GM23248 (cell line): Measurements from ENCODE around the gene LRRC61.

ENCODE experiments used
- EZH2 ChIP-seq: fragments of 200-600 bp; sonication (generic); IDR thresholded peaks from 2 replicates; pipeline ENCODE4 v1.6.1; 2018; ENCODE audit warnings: antibody characterized with exemption, mild to moderate bottlenecking; ENCODE audit not compliant: insufficient read depth, poor library complexity, severe bottlenecking
- EZH2phosphoT487 ChIP-seq: fragments of 200-600 bp; sonication (generic); IDR thresholded peaks from 2 replicates; pipeline ENCODE4 v1.6.1; 2018; ENCODE audit warnings: antibody characterized with exemption, moderate library complexity, mild to moderate bottlenecking, low read depth; ENCODE audit not compliant: insufficient read depth

- TF ChIP-seq EZH2phosphoT487 (no peak), EZH2 (no peak)
Measured at GRCh38 chr7:150359622-150360362, 36.6 kb downstream of the LRRC61 start.
